Measurements from ENCODE around the gene CTU1.

CTU1 gene

DNA sequence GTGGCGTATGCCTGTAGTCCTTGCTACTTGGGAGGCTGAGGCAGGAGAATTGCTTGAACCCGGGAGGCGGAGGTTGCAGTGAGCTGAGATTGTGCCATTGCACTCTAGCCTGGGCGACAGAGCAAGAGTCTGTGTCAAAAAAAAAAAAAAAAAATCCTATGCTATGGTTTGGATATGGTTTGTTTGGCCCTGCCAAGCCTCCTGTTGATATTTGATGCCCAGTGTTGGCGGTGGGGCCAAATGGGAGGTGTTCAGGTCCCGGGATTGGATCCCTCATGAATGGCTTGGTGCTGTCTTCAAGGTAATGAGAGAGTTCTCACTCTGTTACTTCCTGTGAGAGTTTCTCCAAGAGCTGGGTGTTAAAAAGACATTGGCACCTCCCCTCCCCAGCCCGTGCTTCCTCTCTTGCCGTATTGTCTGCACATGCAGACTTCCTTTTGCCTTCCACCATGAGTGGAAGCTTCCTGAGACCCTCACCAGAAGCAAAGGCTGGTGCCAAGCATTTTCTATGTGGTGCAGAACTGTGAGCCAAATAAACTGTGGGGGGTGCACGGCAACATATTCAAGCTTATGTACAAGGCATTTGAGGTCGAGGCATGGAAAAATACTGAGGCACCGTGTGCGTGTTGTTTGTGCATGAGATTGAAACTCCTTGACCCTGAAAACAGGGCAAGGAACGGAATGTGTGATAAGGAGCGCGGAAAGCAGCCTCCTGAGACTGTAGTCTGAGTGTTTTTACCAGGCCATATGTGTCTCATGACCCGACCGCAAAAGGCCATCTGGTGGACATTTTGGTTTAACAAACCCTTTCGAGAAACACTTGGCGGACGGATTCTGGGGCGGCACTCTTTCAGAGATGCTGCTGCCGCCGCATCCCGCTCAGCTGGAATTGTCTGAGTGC is 23.8 kb upstream of the CTU1 start:
- peak; percentile 26 for DNase-seq

DNA sequence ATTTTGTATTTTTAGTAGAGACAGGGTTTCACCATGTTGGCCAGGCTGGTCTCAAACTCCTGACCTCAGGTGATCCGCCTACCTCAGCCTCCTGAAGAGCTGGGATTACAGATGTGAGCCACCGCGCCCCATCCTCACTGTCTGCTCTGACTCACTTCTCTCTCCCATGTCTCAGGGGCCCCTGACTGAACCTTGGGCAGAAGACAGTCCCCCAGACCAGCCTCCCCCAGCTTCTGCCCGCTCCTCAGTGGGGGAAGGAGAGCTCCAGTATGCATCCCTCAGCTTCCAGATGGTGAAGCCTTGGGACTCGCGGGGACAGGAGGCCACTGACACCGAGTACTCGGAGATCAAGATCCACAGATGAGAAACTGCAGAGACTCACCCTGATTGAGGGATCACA is 21.5 kb upstream of the CTU1 start:
- no peak for DNase-seq

GRCh38 chr19:51128227-51128626 is 20.0 kb upstream of the CTU1 start:
- DNase-seq: no peak

DNA sequence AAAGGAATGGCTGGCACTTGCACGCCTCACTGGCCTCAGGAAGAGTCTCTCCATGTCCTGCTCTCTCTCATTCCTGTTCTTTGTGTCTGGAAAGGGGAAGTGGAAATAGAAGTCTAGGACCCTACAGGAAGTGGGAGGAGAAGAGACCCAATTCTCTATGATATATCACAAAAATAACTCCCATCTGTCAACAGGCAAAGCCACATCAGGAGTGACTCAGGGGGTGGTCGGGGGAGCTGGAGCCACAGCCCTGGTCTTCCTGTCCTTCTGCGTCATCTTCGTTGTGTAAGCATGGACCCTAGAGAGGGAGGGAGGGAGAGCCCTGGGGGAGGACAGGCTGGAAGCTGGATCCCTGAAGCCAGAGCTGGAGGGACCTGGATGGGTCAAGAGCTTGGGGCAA is 19.5 kb upstream of the CTU1 start:
- DNase-seq: no peak

GRCh38 chr19:51127032-51127431 is 18.8 kb upstream of the CTU1 start:
- DNase-seq: no peak

DNA sequence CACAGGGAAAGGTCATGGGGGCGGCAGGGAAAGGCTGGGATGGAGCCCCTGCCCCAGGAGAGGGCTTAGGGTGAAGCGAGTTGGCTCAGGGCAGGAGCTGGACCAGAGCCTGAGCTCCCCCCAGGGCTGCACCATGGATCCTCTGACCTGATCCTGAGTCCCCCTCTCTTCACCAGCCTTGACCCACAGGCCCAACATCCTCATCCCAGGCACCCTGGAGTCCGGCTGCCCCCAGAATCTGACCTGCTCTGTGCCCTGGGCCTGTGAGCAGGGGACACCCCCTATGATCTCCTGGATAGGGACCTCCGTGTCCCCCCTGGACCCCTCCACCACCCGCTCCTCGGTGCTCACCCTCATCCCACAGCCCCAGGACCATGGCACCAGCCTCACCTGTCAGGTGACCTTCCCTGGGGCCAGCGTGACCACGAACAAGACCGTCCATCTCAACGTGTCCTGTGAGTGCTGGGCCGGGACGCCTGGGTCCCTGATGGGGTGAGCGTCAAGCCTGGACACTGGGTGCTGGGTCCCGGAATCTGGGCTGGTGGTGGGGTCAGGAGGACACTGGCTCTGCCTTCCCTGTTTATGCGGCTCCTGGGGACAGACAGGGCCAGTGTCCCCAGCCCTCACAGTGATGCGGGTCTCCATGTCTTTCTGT is 17.3 kb upstream of the CTU1 start:
- peak; percentile 28 for DNase-seq

- no peak for DNase-seq
These were observed 16.5 kb upstream of the CTU1 start, which contains the start of gene SIGLEC9 for GRCh38 chr19:51124729-51125128. Gene SIGLEC9, plus strand, starts transcription at chr19:51124906. Its CDS starts 69 bp downstream, at chr19:51124975.

DNA sequence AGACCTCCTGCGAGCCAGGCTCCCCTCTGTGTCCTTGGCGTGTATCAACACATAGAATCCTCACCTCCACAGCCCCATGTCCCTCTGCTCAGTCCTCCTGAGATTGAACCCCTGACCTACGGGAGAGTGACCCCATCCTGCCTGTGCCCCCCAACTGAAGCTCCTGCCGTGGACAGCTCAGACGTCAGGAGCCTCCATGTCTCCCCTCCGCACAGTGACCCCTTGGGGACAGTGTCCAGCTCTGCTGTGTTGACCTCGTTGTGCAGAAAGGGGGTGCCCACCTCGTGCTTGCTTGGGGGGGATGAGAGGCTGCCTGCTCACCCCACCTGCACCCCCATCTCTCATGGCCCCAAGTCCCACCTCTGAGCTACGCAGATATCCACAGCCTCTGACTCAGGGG is 16.0 kb upstream of the CTU1 start:
- no peak for DNase-seq

GRCh38 chr19:51123802-51124201 is 15.6 kb upstream of the CTU1 start:
- DNase-seq: no peak

DNA sequence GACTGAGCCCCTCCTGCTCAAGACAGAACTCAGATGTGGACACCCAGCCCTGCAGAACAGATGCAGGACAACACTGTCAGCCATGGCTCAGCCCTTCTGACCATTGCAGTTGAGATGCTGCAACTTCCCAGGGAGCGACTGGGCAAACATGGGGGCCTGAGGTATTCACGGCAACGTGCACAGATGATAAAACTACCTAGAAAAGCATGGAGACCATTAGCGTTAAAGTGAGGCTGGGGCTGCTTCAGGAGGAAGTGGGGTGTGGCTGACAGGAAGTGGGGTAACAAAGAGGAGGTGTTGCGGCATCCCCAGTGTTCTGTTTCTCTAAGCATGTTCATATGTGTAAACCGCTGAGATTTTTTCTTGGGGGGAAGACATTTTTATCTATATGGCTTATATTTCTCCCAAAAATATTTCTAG is 15.2 kb upstream of the CTU1 start:
- no peak for DNase-seq

DNA sequence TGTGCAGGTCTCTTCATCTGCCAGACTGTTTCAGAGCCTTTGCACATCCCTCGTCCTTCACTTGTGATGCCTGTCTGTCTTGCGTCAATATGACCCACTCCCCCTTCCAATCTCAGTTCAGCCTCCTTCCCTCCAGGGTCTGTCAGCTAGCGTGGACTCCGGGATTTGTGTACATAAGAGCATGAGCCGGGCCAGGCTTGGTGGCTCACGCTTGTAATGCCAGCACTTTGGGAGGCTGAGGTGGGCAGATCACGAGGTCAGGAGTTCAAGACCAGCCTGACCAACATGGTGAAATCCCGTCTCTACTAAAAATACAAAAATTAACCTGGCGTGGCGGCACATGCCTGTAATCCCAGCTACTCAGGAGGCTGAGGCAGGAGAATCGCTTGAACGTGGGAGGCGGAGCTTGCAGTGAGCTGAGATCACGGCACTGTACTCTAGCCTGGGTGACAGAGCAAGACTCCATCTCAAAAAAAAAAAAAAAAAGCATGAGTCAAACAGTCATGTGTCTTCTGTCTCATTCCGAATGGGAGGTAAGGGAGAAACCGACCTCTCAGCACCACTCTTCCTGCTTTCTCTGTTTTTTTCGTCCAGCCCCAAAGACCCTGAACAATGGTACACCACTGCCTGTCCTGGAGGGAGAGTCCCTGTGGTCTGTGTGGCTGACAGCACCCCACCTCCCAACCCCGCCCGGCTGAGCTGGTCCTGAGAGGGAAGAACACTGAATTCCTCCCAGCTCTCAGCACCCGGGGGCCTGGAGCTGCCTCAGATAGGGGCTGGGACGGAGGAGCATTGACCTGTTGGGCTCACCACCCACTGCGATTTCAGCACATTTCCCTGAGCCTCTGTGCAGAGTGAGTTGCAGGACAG is 14.1 kb upstream of the CTU1 start:
- no peak for DNase-seq

DNA sequence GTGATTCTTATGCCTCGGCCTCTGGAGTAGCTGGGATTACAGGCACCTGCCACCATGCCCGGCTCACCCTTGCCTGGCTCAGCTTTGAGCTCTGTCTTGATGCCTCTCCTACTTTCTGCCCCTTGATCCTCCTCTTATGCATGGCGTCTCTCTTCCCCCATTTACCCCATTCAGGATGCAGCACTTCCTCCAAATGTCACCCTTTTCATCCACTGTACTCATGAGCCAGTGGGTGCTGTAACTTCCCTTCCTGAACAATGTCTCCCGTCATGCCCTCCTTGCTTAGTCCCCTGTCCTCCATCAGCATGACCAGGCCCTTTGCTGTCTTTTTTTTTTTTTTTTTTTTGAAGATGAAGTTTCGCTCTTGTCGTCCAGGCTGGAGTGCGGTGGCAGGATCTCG is 13.0 kb upstream of the CTU1 start:
- no peak for DNase-seq

DNA sequence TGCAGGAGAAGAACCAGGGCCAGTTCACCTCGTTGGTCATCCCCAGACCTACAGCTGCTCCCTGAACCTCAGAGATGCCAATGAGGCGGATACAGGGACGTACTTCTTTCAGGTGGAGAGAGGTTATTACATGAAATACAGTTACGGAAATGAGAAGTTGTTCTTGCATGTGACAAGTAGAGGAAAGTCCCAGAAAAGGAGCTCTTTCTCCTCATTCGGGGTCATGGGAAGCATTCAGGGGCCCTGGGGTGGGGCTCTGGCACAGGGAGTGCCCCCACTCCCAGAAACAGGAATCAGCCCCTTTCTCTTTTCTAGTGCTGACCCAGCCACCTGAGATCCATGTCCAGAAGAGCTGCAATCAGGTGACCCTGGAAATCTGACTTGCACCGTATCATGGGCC is 12.0 kb upstream of the CTU1 start:
- DNase-seq: no peak

DNA sequence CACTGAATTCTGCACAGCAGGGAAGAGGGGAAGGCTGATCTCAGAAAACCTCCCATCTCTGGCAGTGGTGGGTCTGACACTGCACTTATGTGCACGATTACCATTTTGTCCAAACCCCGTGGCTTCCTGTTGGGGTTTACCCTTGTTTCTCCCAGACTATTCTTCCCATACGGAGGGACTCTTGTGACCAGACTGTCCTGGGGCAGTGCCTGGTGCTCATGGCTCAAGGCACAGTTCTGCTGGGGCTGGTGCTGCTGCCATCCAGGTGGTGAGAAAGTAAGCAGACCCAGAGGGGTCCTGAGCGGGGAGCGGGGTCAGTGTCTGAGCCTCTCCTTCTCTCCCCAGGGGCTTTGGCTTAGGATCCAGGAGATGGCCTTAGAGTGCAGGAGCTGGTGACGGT is 11.4 kb upstream of the CTU1 start:
- no peak for DNase-seq

- no peak for DNase-seq
These were observed 10.9 kb upstream of the CTU1 start for GRCh38 chr19:51119101-51119500.

GRCh38 chr19:51116736-51117286 is 8.6 kb upstream of the CTU1 start:
- no peak for DNase-seq

GRCh38 chr19:51114087-51114729 is 6.0 kb upstream of the CTU1 start:
- DNase-seq: no peak

GRCh38 chr19:51111606-51112005 is 3.4 kb upstream of the CTU1 start:
- no peak for DNase-seq

DNA sequence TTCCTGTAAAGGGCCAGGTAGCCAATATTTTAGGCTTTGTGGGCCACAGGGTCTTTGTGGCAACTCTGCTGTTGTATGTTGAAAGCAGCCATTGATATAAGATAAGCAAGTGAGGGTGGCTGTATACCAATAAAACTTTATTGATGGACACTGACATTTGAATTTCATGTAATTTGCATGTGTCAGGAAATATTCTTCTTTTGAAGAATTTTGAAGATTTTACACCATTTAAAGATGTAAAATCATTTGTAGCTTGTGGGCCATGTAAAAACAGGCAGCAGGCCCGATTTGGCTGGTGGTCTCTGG is 2.4 kb upstream of the CTU1 start:
- no peak for DNase-seq

DNA sequence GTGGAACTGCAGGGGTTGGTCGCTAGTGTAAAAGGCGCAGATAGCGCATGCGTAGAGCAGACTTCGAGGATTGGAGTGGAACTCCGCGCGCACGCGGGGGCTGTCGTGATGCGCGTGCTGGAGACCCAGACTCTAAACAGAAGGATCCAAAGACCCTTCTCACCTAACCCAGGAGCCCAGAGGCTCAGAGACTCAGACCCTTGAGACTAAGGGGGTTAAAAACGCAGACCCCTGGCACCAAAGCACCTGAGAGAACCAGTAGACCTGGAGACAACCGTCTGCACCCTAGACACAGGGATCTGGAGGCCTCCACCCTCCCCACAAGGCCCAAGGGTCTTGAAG is 567 bp upstream of the CTU1 start:
- no peak for DNase-seq

- DNase-seq: no peak
These were observed 673 bp downstream of the CTU1 start for GRCh38 chr19:51107406-51108065.

GRCh38 chr19:51103926-51104341 is 4.3 kb downstream of the CTU1 start:
- no peak for DNase-seq

All from activated CD4-positive, CD25-positive, alpha-beta regulatory T cell treated with anti-CD3 and anti-CD28 coated beads, Interleukin-2, amount 50 U/mL, for 72 hours (primary cell).